OCI-LY1 (cell line): Measurements from ENCODE around the gene ZCCHC7.
"Not testable (repeated sequence)": the region's sequence is repeated elsewhere in the genome, so short reads cannot be mapped to it uniquely, and the experiment has no call there.

Source experiments
- EZH2 ChIP-seq: fragments of 200-600 bp; sonication (generic), shearing (Covaris generic); IDR thresholded peaks from 2 replicates; pipeline ENCODE4 v1.8.0; 2017; ENCODE audit warnings: borderline replicate concordance, mixed run types, mild to moderate bottlenecking, antibody characterized with exemption, low read length, moderate library complexity, mixed read lengths
- TF ChIP-seq, protein P1 (sequence below): fragments of 200-600 bp; sonication (generic), shearing (Covaris generic); IDR thresholded peaks from 2 replicates; pipeline ENCODE4 v1.5.1; 2017; ENCODE audit warnings: mild to moderate bottlenecking, antibody characterized with exemption, low read length, moderate library complexity, mixed read lengths

DNA sequence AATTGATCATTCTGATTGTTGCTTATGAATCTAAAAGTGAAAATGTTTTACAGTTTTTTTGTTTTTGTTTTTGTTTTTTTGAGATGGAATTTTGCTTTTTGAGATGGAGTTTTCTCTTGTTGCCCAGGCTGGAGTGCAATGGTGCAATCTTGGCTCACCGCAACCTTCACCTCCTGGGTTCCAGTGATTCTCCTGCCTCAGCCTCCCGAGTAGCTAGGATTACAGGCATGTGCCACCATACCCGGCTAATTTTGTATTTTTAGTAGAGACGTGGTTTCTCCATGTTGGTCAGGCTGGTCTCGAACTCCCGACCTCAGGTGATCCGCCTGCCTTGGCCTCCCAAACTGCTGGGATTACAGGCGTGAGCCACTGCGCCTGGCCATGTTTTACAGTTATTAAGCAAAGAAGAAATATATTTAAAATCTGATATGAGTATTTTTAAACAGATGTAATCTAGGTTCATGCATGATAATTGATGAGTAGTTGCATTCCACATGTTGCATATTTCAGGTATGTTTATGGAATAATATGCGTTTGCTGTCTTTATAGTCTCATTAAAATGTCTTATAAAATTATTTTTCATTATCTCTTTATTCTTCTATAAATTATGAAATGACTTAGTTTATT lies 171.4 kb downstream of the ZCCHC7 start:
- TF ChIP-seq, protein P1, sequence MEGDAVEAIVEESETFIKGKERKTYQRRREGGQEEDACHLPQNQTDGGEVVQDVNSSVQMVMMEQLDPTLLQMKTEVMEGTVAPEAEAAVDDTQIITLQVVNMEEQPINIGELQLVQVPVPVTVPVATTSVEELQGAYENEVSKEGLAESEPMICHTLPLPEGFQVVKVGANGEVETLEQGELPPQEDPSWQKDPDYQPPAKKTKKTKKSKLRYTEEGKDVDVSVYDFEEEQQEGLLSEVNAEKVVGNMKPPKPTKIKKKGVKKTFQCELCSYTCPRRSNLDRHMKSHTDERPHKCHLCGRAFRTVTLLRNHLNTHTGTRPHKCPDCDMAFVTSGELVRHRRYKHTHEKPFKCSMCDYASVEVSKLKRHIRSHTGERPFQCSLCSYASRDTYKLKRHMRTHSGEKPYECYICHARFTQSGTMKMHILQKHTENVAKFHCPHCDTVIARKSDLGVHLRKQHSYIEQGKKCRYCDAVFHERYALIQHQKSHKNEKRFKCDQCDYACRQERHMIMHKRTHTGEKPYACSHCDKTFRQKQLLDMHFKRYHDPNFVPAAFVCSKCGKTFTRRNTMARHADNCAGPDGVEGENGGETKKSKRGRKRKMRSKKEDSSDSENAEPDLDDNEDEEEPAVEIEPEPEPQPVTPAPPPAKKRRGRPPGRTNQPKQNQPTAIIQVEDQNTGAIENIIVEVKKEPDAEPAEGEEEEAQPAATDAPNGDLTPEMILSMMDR = not testable (repeated sequence)
- TF ChIP-seq EZH2 = not testable (repeated sequence)
